ENCODE data around the gene NTN3. TPM values are rescaled to one million over a fixed set of nuclear protein-coding genes. Genes with fewer than 3 reads are reported as not detected.

NTN3 gene
- total RNA-seq, 4 donors from 2014 or later, result 0.39 TPM; not detected in 3

DNA sequence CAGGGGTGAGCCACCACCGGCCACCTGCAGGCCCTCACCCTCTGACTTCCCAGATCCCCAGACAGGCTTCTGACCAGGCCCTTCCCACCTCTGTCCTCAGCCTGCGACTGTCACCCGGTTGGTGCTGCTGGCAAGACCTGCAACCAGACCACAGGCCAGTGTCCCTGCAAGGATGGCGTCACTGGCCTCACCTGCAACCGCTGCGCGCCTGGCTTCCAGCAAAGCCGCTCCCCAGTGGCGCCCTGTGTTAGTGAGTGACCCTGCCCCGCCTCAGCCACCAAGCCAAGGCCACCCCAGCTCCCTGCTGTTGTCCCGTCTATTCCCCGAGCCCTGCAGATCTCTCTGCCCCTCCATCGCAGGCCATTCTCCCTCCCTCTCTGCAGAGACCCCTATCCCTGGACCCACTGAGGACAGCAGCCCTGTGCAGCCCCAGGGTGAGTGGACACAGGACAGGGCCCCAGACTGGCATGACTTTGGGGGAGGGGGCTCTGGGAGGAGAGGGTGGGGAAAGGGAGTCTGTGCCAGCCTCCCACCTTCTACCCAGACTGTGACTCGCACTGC lies 1.9 kb downstream of the NTN3 start:
- WGBS, 2 donors, result 88 to 89% methylated on average over 11 to 14 of the region's 14 CpGs
- TF ChIP-seq, protein P1, sequence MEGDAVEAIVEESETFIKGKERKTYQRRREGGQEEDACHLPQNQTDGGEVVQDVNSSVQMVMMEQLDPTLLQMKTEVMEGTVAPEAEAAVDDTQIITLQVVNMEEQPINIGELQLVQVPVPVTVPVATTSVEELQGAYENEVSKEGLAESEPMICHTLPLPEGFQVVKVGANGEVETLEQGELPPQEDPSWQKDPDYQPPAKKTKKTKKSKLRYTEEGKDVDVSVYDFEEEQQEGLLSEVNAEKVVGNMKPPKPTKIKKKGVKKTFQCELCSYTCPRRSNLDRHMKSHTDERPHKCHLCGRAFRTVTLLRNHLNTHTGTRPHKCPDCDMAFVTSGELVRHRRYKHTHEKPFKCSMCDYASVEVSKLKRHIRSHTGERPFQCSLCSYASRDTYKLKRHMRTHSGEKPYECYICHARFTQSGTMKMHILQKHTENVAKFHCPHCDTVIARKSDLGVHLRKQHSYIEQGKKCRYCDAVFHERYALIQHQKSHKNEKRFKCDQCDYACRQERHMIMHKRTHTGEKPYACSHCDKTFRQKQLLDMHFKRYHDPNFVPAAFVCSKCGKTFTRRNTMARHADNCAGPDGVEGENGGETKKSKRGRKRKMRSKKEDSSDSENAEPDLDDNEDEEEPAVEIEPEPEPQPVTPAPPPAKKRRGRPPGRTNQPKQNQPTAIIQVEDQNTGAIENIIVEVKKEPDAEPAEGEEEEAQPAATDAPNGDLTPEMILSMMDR (IDR thresholded peaks at IDR 0.05), result no peak
- TF ChIP-seq EP300 (IDR thresholded peaks at IDR 0.05) (no peak), POLR2A (IDR thresholded peaks at IDR 0.05) (no peak)
- H3K4me3 ChIP-seq, result peak overlapping the region in 1 of 4 donors; percentile 79
- DNase-seq (ENCODE audit: low spot score in 2 of 2), result no peak
- H3K9me3 ChIP-seq, result no peaks in the 10 kb centered on the region
- peaks cover 0 to 74% (median 46%) of the 10 kb centered on the region in 4 donors for H3K4me1 ChIP-seq
- no peak overlapping the region for H3K27ac ChIP-seq
- H3K36me3 ChIP-seq, result no peaks in the 10 kb centered on the region
- peaks cover 0 to 52% of the 10 kb centered on the region in 2 donors for H3K27me3 ChIP-seq

DNA sequence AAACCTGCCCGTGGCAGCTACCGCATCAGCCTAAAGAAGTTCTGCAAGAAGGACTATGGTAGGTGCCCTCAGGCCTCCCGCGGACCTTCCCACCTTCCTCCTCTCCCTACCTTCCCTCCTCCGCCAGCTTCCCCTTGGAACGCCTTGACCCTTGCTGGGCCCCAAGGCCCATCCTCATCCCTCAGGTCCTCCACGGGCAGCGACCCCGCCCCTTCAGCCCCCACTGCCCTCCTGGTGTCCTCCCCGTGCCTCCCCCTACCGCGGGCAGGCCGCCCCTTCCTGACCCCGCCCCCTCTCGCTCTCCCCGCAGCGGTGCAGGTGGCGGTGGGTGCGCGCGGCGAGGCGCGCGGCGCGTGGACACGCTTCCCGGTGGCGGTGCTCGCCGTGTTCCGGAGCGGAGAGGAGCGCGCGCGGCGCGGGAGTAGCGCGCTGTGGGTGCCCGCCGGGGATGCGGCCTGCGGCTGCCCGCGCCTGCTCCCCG lies 2.4 kb downstream of the NTN3 start:
- WGBS, 2 donors, result 9 to 25% methylated on average over 10 to 40 of the region's 49 CpGs
- peaks cover 0 to 69% (median 40%) of the 10 kb centered on the region in 4 donors for H3K4me1 ChIP-seq
- H3K27ac ChIP-seq, result no peak overlapping the region
- no peaks in the 10 kb centered on the region for H3K36me3 ChIP-seq
- H3K27me3 ChIP-seq, result peaks cover 0 to 48% of the 10 kb centered on the region in 2 donors
- no peak for DNase-seq (ENCODE audit: low spot score in 2 of 2)
- TF ChIP-seq POLR2A (IDR thresholded peaks at IDR 0.05) (no peak), EP300 (IDR thresholded peaks at IDR 0.05) (no peak)
- TF ChIP-seq, protein P1 (IDR thresholded peaks at IDR 0.05), result no peak
- H3K9me3 ChIP-seq, result no peaks in the 10 kb centered on the region
- H3K4me3 ChIP-seq, result peak overlapping the region in 2 of 4 donors; percentile 21 to 79

DNA sequence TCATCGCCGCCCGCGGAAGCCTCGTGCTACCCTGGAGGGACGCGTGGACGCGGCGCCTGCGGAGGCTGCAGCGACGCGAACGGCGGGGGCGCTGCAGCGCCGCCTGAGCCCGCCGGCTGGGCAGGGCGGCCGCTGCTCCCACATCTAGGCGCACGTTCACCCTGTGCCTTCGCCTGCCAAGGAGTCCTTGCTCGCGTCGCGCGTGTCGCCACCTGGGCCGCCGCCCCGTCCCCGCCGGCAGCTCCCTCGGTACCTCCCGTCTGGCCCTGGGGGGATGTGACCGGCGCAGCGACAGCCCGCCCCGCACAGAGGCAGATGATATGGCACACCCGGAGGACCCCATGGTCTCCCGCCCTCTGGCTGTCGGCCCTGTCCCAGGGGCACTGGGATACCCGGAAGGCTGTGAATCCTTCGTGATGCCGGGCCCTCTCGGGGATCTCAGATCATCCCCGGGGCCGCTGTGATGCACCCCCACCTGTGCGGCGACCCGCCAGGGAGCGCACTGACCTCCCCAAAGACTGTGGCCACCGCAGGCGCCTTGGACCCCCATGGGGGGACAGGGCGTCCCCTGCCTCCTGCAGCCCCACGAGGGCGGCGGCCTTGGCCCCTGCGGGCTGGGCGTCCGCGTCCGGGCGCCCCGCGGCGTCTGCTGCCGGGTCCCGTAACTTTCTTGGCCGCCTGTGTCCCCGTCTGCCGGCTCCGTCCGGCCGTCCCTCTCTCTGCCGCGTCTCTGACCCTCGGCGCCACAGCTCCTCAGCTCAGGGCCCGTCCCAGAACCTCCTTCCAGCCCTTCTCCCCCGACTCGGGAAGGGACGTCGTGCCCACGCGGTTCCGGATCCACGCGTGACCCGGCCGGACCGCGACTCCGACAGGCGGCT lies 3.1 kb downstream of the NTN3 start:
- Histone ChIP-seq H3K4me3 (peak overlapping the region; percentile 67 to 79 (median 69)), H3K9me3 (no peaks in the 10 kb centered on the region), H3K27me3 (peaks cover 0 to 41% of the 10 kb centered on the region in 2 donors), H3K4me1 (peaks cover 0 to 61% (median 33%) of the 10 kb centered on the region in 4 donors), H3K36me3 (peaks cover 0 to 2% (median 0%) of the 10 kb centered on the region in 3 donors), H3K27ac (peak overlapping the region; percentile 72 to 87 (median 83))
- WGBS, 2 donors, result 0% methylated on average over 10 to 55 of the region's 100 CpGs
- no peak for DNase-seq (ENCODE audit: low spot score in 2 of 2)
- TF ChIP-seq, protein P1 (IDR thresholded peaks at IDR 0.05), result peak in 4 of 5 experiments; percentile 34 to 68 (median 48)
- no peak for TF ChIP-seq EP300 (IDR thresholded peaks at IDR 0.05)

DNA sequence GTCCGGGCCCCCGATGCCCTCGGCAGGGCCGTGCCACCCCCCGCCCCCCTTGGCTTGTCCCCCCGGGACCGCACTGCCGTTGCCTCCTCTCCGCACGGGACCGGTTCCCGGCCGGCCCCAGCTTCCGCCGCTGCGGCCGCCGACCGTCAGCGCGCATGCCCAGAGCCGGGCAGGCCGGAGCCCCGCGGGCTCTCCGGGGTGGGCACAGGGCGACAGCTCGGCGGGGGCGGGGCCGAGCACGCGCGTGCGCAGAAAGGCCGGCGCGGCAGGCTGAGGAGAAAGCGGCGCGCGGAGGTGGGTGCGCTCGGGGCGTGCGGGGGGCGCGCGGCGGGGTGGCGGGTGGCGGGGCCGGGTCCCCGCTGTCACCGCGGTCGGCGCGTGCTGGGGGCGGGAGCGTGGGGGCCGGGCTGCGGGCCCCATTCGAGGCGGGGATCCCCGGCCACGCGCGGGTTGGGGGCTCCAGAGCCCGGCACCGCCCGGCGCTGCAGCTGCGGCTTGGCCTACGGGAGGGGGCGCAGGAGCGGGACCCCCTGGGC lies 3.8 kb downstream of the NTN3 start, which contains the start of gene TBC1D24:
Gene TBC1D24 (plus strand): TSS at position 251 of the 536 bp plus-strand sequence. CDS start 21,022 bp downstream, outside the sequence.
- peaks cover 0 to 34% of the 10 kb centered on the region in 2 donors for H3K27me3 ChIP-seq
- peaks cover 0 to 54% (median 30%) of the 10 kb centered on the region in 4 donors for H3K4me1 ChIP-seq
- 0% methylated on average over 29 of the region's 77 CpGs; no CpG with 5 or more reads in 1 of the 2 donors for WGBS, 2 donors
- H3K4me3 ChIP-seq, result peak within 1 kb of the TSS; percentile 67 to 79 (median 69)
- TF ChIP-seq EP300 (IDR thresholded peaks at IDR 0.05) (peak in 1 of 2 donors; percentile 69), POLR2A (IDR thresholded peaks at IDR 0.05) (peak; percentile 47 to 69)
- TF ChIP-seq, protein P1 (IDR thresholded peaks at IDR 0.05), result no peak
- DNase-seq (ENCODE audit: low spot score in 2 of 2), result peak; percentile 71 to 76
- no peaks in the 10 kb centered on the region for H3K9me3 ChIP-seq
- H3K36me3 ChIP-seq, result peaks cover 0 to 7% (median 0%) of the 10 kb centered on the region in 3 donors
- peak within 1 kb of the TSS; percentile 72 to 87 (median 83) for H3K27ac ChIP-seq

All from tibial nerve (tissue), 4 donors.